OCI-M2 (cell line): ENCODE measurements around the gene TBC1D22A.

Experiments used
- DNase-seq: peaks from one replicate; lab custom pipeline; 2025; ENCODE audit not compliant: unreplicated experiment; lab: John Stamatoyannopoulos, UW

The TBC1D22A gene

DNA sequence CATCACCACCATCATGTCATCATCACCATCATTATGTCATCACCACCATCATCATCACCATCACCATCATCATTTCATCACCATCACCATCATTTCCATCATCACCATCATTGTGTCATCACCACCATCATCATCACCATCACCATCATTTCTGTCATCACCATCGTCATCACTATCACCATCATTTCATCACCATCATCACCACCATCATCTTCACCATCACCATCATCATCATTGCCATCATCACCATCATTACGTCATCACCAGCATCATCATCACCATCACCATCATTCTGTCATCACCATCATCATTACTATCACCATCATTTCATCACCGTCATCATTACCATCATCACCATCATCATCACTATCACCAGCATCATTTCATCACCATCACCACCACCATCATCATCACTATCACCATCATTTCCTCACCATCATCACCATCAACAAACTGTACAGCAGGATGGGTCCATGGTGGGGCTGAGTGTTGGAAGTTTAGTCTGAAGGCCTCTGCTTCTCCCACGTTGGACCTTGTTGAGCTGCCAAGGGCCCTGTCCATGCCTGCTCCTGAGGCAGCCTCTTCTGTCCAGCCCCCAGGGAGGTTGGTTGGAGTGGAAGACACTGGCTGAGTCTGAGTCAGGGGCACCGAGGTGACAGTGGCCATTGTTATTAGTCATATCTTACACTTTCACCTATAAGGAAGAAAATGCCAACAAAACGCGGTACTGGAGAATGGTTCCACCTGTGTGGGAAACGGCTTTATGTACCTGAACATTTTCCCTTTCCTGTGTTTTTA lies 247.1 kb downstream of the TBC1D22A start:
- no peak for DNase-seq

DNA sequence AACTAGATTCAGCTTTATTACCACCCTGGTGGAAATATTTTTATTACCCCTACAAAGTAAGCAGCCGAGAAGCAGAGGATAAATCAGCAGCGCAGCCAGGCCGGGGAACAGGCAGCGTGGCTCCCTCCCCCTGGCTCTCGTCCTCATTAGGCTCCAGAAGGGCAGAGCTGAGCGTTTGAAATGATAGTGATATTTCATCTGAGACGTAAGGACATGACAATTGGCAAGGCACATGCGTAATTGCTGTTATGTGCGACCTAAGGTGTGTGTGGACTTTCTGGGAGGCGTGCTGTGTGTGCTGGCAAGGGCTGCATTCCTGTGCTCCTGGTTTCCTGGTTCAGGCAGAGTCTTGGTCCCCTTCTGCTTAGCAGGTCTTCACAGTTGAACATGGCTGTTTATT lies 247.8 kb downstream of the TBC1D22A start:
- no peak for DNase-seq

DNA sequence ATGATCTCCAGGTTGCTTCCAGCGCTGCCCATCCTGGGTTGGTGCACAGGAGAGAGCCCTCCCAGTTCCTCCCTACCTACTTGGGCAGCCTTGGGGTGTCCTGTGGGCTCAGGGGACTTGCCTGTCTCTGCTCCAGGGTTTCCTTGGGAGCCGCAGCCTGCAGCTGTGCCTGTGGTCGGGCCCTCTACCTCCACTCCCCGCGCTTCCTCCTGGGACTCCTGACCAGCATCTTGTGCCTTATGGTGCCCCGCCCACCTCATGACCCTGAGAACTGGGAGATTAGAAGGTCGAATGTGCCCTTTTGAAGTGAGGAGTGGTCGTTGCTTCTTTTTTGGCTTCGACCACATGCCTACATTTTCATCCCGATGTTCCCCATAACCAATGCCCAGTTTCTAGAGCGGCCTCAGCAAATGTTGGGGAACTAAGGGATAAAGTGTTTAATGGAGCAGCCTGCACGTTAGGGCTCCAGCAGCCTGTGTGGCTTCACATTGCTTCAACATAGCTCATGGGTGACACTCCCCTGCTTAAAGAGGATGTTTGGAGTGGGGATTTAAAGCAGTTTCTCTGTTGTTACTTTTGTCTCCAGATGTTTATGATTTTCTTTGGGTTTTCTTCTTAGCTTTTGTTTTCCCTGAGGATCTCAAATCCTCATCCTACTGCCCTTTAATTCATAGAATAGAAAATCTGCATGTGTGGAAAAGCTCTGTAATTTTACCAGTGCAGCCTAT lies 248.8 kb downstream of the TBC1D22A start:
- DNase-seq, result no peak

DNA sequence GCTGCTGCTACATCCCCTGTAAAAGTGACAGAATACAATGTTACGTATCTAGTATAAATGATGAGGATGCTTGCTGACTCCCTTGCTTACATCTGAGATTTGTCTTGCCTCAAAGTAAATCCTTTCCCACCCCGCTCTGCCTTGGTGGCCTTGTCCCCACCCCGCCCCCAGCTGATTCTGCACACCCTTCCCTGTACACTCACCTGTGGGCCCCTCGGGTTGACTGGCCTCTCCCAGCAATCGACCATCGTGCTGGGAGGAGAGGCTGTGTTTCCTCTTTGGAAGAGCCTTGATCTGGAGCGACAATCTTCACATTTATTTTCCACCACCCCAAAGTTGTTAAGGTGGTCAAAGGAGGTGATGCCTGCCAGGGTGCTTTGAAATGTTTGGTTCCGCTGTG lies 249.4 kb downstream of the TBC1D22A start:
- no peak for DNase-seq

DNA sequence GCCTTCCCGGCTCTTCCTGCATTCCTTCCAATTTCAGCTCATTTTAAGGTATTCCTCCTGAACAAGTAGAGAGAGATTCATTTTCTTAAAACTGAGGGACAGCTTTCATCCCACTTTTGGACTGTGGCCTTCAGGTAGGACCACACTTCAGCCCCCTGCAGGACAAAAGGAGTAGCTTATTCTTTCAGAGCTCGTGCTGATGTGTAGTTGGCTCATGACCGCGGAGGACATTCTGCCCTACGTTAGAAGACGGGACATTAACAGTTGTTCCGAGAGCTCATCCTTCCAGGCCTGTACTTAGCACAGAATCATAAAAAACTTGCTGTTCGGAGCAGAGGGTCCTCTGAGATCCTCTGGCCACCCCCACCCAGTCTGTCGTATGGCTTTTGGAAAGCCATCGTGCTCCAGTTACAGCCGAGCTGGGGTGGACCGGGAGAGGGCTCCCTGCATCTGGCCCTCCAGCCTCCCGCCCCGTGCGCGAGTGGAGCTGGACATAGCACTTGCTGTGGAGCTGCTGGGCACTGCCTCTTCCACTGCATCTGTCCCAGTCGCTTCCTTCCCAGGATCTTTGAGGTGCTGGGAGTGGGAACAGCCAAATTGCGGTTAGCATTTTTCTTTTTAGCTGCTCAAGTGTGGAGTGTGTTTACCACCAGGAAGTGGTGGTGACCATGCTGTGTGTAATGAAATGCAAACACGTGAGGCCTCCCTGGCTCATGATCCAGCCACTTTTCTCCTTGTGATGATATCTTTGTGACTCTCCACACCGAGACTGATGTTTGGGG lies 250.3 kb downstream of the TBC1D22A start:
- DNase-seq, result no peak

DNA sequence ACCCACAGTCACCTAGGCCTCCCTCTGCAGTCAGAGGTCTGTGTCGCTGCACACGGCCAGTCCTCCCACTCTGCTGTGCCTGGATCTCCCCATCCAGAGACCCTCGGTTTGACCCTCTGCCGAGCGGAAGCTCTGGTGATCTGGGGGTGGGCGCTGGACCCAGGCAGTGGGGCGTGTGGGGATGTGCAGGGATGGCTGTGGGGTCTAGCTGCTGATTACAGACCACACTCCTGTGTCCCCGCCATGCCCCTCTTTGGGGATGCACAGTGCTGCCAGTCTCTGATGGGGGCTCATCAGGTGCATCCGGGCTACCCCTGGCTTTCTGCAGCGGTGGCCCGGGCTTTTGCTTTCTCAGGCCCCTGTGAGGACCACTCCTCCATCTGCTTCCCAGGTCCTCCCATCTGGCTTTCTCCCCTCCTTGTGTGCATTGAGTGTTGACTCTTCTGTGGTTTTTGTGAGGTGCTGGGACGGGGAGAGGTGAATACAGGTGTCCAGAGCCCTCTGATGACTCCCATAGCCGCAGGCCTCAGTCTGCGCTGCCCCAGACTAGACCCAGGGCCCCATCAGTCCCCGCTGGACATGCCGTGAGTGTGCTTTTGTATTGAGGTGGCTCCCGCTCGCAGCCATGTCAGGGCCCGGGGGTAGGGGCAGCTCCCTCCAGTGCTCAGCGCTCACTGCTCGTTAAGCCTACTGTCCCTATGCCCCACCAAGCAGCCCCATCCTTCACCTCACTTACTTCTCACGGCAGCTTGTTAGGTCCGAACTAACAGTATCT lies 251.6 kb downstream of the TBC1D22A start:
- DNase-seq, result no peak

DNA sequence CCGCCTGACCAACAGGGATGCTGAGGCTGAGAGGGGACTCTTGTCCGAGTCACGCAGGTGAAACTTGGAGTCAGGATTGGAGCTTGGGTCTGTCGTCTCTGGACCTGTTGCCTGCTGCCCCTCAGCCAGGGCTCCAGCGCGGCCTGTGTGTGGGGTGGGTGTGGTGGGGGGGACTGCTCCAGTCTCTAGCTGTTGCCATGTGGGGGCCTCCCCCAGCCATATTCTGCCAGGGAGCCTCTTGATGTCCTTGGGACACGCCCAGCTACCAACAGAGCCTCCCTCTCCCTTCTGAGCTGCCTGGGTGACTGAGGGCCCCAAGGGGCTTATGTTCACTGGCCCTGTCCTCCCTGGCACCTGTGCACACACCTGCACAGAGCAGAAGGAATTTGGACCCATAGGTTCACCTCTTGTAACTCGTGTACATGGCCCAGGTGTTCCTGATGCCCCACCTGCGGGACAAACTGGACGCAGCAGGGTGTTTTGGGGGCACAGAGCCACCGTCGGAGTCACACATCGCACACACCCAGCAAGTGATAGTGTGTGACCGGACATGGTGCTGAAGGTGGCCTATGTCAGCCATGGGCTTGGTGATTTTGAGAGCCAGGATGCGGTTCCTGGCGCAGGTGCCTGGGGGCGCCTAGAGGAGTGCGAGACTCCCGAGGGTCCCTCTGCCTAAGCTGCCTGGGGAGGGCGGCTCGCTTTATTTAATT lies 252.3 kb downstream of the TBC1D22A start:
- DNase-seq, result no peak

DNA sequence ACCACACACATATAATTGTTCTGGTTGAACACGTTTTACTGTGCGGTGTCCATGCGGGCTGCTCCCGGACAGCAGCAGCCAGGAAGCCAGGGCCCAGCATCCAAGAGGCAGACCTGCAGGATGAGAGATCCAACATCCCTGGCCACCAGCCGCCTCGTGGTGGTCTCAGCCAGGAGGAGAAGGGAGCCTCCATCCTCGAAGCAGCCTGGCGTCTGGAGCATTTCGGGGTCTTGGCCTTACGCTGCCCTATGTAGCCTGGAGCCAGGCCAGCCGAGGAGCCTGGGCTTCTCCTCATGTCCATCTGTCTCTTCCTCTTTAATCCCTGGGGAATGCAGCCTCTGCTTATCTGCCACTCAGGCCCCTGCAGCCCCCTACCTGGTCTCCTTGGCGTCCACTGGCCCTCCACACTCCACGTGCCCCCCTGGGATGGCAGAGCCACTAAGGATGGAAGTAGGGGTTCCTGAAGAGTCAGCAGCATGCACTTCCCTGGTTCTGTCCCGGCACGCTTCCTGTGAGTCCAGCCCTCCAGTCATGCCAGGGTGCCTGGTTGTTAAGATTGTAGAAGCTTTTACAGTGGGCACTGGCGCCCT lies 253.2 kb downstream of the TBC1D22A start:
- DNase-seq, result no peak

DNA sequence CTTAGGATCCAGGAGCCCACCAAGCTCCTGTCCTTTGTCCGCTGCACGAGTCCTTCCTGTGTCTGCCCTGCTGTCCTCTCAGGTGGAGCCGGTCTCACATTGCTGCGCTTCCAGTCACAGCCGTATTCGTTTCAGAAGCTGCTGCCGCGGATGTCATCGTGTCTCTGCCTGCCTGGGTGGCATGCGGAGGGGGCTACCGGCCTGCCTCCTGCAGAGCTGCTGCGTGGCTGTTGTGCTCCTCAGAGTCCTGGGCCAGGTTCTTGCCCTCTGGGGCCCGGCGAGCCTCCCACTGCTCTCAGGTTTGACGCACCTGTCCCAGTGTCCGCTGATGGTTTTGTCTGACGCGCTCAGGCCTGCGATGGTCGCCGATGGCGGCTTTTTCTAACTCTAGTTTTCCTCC lies 254.2 kb downstream of the TBC1D22A start:
- no peak for DNase-seq

DNA sequence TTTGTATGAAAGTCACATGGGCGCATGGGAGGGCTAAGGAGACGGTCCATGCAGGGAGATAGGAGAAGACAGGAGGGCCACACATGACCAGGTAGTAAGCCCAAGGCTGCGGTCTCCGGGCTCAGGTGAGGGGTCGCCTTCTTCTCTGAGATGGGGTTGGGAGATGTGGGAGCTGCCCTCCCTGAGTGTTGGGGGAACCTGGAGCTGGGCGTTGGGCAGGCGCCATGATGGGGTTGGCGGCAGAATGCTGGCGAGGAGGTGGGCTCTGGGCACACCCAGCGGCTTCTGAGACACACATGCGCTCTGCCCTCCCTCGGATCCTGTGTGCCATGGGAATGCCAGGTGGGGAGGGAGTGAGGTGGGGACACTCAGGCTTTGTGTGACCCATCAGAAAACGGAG lies 254.8 kb downstream of the TBC1D22A start:
- no peak for DNase-seq

DNA sequence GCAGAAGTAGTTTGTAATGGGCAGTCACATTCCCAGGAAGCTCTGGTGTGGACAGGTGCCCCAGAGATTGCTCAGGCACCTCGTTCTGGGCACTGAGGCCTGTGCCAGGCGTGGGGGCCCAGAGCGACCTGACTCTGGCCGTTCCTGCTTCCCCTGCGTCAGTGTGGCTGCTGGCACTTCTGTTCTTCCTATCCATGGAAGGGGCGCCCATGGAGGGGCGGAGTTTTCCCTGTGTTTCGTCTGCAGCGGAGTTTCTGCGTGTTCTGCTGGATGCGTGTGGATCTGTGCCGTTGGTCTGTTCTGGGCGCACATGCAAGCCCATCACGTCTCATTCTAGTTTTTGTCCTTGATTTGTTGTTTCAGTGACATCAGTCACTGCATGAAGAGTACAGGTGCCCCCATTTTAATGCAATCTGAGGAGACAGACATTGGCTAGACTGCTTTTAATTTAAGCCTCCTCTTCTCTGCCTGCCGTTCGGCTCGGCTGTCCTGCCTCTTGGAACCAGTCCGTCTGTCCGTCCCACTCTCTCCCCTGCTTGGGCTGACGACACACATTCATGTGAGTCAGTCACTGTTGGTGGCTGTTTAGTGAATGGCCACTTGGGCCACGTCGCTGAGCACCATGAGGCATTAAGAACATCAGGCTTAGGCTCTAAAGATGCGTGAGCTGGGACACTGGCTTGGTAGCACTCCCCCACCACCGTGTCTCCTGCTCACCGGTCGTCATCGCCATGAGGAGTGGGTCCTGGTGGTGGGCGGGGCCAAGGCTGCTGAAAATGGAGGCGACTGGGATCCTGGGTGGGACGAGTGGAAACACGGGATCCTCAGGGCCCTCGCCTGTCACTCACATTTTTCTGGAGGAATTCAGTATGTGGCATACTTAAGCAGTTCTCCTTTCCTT lies 255.8 kb downstream of the TBC1D22A start:
- no peak for DNase-seq

DNA sequence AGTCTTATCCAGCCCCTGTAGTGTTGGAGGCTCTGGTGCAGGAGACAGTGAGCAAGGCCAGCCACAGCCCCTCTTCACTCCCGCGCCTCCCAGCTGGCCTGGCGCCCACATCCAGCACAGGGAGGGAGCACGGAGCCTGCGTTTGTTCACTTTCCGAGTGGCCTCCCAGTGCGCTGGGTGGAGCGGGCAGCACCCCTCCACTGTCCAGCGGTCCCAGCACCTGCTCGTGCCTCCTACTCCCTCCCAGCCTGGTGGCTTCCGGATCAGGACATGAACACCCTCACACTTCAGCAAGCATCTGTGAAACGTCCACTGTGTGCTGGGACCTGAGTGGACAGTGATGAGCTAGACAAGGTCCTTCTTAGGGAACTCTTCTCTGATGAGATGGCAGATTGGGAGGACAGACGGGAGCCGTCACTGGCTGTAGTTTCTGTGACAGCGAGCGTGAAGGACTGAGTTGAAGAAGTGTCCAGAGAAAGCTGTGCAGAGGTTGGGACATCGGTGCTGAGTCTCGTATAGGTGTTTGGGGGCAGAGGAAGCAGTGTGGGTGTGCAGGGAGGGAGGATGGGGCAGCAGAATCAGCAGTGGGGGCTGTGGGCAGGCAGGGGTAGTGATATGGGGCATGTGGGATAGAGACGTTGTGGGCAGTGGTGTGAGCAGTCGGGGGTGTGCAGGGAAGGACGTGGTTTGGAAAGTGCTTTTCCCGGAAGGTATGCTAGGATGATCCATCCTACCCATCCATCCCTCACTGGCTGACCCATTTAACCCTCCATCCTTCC lies 256.8 kb downstream of the TBC1D22A start:
- DNase-seq, result no peak

DNA sequence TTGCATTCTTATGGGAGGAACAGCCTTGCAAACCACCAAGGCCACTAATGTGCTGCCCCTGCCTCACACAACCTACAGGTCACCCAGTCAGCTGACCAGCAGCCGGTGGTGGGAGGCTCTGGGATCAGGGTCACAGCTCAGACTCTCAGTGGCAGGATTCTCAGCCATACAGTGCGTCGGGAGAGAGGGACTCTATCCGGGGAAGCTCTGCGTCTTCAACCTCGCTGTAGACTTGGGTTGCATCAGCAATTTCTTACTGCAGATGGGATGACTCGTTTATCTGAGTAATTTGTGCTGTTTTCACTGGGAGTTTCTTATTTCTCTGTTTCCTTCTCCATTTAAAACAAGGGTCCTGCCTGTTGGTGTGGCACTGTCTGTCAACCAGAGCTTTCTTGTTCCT lies 257.7 kb downstream of the TBC1D22A start:
- DNase-seq, result no peak

DNA sequence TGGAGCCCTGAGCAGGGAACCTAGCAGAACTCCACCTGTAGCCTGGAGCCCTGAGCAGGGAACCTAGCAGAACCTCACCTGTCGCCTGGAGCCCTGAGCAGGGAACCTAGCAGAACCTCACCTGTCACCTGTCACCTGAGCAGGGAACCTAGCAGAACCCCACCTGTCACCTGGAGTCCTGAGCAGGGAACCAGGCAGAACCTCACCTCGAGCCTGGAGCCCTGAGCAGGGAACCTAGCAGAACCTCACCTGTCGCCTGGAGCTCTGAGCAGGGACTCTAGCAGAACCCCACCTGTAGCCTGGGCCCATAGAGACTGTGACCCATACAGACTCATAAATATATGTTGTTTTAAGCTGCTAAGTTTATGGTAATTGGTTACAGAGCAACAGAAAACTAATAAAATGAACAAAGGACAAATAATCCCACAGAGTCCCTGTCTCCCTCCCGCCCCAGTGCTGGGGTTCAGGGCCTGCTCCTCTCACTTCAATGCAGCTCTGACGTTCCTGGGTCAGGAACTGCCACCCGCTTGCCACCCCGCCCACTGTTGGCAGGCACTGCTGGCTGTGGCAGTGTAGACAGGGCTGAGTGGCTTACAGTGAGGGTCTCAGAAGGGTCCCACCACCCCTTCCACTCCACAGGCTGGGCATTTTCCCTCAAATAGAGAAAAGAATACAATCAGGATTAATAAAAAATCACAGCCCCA lies 259.1 kb downstream of the TBC1D22A start:
- no peak for DNase-seq

DNA sequence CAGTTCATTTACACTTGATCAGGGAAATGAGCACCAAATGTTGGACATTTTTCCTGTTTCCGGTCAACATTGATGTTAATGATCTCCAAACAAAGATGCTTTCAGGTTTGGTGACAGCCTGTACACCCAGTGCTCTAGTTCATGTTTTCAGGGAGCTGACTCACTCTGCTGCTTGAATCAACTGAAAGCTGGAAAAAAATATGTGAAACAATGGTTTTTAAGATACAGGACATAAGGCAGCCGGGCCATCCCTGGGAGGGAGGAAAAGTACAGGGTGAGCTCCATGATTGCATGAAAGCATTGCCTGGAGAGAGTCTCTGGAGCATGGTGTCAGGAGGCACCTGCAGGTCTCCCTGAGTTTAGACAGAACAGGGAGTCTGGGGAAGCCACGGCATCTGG lies 259.6 kb downstream of the TBC1D22A start:
- no peak for DNase-seq

DNA sequence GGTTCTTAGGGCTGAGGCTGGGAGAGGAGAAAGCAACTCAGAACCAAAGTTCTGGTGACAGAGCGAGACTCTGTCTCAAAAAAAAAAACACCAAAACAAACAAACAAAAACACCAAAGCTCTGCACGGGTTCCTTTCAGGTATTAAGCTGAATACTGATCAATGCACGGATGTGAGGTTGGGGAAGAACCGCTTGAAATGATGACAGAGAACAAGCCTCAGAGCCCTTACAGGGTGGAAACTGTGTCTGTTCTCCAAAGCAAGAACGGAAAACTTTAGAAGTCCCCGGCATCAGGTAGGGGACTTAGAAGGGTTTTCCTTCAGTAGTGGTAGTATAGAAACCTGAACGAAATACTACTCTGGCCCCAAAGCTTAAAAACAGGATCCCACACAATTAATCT lies 260.0 kb downstream of the TBC1D22A start:
- DNase-seq, result no peak

DNA sequence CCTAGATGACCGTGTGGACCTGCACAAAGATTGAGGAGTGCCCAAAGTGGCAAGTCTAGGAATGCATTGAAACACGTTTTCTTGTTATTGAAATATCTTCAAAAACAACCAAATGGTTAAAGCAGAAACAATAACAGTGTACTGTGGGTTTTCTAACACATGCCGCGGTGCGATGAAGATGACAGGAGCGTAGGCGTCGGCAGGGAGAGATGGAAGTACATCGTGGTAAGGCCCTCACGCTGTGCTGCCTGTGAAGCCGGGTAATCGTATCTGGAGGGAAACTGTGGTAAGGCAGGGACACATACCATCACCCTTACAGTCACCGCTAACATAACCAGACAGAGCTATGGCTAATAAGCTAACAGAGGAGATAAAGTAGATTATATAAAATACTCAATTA lies 261.4 kb downstream of the TBC1D22A start:
- no peak for DNase-seq

DNA sequence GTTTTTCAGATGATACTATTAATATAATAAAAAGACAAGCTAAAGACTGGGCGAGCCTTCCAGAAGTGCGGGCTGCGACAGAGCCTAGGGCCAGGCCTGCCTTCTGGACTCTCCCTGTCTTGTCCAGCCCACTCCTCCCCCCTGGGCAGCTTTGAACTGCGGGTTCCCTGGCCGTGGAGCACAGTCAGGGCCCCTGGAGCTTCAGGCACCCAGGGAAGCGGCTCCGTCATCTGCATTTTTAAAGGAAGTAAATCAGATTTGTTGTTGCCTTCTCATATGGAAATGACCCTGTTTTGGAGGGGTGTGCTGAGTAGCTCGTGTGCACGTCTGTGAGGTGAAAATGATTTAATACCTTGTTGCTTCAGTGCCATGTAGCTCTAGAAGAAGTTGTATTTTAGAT lies 265.3 kb downstream of the TBC1D22A start:
- DNase-seq, result no peak
